Stimulated activated CD8-positive, alpha-beta memory T cell treated with anti-CD3 and anti-CD28 coated beads, Interleukin-4, amount 100 ng/mL, for 24 hours (primary cell): ENCODE measurements around the gene CSPG5.
A peak's percentile ranks its signal among the peaks of the same experiment; 100 is the strongest.

Experiments used
- DNase-seq: peaks from one replicate; pipeline ENCODE4 v3.0.0-alpha.2; 2020; ENCODE audit warnings: low read depth

The CSPG5 gene, protein sequence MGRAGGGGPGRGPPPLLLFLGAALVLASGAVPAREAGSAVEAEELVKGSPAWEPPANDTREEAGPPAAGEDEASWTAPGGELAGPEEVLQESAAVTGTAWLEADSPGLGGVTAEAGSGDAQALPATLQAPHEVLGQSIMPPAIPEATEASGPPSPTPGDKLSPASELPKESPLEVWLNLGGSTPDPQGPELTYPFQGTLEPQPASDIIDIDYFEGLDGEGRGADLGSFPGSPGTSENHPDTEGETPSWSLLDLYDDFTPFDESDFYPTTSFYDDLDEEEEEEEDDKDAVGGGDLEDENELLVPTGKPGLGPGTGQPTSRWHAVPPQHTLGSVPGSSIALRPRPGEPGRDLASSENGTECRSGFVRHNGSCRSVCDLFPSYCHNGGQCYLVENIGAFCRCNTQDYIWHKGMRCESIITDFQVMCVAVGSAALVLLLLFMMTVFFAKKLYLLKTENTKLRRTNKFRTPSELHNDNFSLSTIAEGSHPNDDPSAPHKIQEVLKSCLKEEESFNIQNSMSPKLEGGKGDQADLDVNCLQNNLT

DNA sequence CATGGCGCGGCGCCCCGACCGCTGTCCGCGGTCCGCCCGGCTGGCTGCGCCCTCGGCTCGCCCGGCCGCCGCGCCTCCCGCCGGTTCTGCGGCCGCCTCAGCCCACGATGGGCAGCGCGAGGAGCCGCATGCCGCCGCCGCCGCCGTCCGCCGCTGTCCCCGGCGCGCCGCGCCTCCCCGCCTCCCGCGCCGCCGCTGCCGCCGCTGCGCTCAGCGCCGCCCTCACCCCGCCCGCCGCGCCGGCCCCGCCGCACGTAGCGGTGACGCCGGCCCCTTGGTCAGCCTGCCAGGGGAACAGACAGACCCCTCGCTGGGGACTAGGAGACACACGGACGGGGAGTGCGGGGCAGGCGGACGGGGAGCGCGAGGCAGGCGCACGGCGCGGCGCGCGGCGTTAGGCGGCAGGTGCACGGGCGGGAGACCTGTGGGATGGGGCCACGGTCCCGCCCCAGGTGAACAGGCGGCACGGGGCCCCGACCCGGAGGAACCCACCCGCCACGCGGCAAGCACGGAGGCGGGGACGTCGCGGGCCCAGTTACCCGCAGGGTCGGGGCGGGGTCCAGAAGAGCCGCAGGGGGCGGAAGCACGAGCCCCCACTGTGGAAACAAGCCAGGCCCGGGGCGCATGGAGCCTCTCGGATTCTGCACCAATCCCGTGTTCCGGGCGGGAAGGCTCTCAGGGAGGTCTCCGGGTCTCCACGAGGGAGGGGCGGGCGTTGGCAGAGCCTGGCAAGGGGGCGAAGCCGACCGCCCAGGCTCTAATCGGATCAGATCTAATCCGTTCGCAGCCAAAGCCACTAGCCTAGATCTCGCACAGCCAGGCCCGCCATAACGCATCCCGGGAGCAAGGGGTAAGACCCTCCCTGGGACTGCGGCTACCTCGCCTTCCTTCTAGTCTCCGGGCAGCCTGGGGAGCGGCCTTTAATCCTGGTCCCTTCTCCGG is at the start of gene CSPG5:
Gene CSPG5 (minus strand): TSS at position 175 of the 942 bp plus-strand sequence. CDS start 172 bp downstream, at position 3.
- DNase-seq: peak; percentile 9

DNA sequence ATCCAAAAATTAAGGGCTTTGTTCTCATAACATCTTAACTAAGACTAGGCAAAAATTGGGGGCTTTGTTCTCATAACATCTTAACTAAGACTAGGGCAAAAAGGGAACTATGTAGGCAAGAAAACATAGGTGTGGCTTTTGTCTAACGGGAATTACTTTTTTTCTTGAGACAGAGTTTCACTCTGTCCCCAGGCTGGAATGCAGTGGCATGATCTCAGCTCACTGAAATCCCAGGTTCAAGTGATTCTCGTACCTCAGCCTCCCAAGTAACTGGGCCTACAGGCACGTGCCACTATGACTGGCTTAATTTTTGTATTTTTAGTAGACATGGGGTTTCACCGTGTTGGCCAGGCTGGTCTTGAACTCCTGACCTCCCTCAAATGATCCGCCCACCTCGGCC is 49.8 kb upstream of the CSPG5 start:
- no peak for DNase-seq

DNA sequence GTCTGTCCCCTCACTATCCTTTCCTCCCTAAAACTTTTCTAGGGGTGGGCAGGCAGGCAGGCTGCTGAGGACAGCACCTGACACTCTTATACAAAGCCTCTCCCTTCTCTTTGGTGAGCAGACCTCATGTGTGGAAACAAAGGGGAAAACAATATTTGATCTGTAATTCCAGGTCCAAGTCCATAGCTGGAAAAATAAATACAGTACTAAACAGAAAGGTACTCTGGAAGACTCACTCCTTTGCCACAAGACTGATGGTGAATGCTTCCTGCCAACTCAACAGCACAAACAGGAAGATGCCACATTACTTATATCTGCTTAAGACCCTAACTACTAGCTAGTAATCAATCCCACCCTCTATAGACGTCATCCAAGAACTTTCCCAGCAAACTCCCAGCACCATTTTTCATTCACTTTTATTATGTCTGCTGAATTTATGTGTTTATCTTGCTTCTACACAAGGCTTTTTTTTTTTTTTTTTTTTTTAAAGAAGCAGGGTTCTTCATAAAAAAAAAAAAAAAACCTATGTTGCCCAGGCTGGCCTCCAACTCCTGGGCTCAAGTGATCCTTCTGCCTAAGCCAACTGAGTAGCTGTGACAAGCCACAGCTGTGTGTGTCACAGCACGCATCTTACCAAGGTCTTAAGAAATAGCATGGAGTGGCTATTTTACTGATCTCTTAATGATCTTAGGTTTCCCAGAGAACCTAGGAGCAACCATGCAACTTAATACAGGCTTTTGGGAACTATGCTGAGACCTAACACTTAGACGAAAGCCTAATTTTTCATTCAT is 44.2 kb upstream of the CSPG5 start:
- DNase-seq: no peak

DNA sequence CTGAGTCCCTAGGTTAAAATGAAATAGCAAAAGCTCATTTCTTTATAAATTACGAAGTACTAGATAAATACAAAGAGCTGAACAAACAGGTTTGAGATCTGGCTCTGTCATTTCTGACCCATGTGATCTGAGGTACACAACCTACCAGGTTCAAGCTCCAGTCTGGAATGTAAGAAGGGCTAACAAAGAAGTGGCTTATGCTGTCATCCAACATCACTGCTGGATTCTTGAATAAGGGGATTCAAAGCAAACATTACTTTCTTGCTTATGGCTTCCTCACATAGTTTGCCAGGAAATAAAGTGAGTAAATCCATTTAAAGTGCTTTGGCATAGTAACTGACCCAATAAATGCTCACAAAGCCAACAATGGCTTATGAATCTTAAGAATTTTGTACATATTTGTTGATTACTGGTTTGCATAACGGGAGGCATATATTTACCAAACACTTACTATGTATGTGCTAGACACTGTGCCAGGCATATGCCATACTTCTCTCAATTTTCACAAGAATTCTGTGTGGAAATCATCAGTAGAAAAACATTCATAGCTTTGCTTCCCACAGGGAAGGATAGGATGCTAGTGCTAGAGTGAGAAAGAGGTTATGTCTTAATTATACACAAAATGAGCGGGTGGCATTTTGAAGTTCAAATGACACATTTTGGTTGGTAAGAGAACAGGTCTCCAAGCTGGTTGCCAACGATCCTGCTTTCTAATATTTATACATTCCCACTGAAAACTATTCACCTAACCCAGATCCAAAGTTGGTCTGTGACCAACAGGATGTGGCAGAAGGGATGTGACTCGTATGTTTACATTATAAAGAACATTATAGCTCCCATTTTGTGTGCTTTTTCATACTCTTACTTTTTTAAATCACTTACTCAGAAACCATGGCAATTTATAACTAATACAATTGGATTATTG is 38.7 kb upstream of the CSPG5 start:
- no peak for DNase-seq

DNA sequence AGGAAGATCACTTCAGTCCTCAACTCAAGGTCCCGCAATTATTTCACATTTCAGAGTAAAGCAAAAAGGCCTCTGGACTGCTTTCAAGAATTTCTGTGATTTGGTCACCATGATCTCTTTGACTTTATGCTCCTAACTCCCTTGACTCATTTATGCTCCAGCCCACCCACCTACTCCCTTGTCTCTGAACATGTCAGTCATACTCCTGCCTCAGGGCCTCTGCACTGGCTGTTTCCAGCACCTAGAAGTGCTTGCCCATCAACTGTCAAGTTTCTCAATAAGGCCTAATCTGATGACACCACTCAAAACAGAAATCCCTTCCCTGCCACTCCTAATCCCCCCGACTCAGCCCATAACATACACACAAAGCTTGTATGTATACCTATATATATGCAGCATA is 36.1 kb upstream of the CSPG5 start:
- no peak for DNase-seq

DNA sequence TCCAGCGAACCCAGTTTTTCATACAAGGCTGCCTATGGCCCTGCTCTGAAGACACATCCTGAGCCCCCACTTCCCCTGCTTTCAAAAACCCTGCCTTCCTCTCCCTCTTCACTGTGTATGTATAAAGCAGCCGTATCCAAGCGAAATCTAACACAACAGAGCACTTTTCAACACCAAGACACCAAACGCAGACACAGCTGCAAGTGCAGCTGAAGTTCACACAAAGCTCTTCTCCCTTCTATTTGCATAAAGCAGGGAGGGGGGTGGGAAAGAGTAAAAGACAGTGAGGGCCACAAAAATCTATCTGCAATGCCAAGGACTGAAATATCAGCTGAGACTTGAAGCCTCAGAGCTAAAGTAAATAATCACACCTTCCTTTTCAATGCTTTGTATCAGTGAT is 35.1 kb upstream of the CSPG5 start:
- no peak for DNase-seq

DNA sequence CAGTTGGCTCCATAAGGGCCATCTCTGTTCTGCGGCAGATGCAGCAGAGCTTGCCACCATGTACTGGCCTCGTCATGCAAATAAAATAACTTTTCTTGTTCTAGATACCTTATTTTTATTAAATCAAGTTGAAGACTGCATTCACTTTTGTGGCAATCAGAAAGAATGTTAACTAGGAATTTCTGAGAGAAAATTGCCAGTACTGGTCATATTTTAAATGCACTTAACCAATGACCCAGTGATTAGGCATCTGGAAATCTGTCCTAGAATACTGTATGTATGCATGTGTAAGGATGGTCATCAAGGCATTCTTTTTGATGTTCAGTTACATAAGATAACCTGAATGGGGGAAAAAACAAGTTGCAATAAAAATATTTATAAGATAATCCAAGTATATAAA is 34.2 kb upstream of the CSPG5 start:
- no peak for DNase-seq

DNA sequence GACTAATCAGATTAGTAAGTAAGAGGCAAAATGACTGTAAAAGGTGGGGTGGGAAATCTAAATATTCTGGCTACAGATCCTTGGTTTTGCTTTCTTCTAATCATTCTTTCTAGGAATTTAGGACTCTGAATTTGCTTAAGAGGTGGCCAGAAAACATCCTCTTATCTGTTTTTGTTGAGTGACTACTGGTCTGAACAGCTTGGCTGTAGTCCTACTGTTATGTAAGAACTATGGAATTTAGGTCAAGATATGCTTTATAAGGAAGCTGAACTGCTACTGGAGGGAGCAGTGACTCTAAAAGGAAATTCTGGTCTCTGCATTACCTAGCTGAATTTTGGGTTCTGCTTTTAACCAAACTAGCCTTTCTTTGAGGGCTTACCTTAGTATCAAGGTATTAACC is 33.5 kb upstream of the CSPG5 start:
- DNase-seq: no peak

DNA sequence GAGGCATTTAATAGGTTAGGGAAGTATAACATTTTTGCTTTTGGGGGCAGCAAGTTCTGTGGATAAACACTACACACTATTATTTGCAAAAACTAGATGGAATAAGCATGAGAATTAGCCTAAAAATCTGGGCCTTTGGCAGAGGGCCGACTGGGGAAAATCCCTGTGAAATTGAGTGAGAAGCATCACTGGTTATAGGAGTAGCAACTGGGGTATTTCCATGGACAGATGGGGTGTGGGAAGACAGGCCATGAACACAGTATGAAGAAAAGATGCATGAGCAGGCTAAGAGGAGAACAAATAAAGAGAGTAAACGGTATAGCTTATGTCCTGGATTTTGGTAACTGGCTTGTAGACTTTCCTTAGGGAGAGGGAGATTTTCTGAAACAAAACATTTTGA is 32.9 kb upstream of the CSPG5 start:
- DNase-seq: no peak

DNA sequence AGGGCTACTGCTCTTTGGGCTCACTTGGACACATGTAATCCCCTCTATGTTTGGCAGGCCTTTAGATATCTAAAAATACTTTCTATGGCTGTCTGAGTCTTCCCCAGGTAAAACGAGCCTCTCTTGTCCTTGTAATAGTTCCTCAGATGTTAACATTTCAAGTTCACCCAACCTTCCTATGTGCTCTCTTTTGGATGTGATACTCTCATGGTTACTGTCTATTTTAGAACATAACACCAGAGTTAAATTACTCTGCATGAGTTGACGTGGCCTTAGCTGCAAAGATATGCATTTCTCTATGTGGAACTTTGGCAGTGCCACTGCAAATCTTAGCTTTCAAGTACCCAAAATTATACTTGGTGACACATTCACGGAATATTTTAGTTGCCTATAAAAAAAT is 31.9 kb upstream of the CSPG5 start:
- no peak for DNase-seq

DNA sequence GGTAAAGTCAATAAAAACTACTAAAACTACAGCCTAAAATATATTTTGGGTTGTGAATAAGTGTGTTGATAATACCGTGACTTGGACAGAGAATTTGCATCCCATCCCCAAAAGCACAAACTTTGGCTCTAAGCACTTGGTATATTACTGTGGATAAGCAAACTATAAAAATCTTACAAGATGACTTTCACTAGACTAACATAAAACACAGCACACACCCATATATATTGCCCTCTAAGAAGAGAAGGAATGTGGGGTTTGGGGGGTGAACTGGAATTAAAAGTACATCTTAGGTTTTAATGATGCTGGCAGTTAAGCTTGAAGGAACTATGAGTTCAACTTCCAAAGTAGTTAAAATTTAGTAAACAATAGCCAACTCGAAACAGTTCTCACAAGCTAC is 28.7 kb upstream of the CSPG5 start:
- no peak for DNase-seq

DNA sequence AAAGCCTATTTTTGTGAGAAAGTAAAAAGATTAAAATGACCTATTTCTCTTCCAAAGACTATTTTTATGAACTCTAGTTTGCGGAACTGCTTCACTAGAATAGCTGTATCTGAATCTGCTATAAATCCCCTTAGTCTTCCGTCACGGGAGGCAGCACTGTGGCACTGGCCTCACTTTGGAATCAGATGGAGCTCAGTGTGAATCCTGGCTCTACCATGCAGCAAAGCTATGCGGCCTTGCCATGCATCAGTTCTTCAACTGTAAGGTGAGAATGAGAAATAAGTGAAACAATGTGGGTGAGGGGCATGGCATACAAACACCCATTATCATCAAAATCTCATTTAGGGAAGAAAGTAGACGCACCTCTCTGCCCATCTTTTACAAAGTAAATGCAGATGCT is 27.5 kb upstream of the CSPG5 start:
- no peak for DNase-seq

DNA sequence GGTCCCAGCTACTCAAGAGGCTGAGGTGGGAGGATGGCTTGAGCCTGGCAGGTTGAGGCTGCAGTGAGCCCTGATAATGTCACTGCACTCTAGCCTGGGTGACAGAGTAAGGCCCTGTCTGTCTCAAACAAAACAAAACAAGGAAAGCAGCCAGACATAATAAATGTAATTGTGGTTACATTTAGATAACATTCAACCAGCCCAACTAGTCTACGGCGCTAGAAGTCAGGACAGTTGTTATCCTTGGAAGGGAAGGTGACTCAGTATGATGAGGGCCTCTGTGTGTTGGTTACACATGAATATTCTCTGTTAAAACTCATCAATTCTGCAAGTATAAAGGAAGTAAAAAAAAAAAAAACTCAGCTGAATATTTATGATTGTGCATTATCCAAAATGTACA is 27.0 kb upstream of the CSPG5 start:
- DNase-seq: no peak

DNA sequence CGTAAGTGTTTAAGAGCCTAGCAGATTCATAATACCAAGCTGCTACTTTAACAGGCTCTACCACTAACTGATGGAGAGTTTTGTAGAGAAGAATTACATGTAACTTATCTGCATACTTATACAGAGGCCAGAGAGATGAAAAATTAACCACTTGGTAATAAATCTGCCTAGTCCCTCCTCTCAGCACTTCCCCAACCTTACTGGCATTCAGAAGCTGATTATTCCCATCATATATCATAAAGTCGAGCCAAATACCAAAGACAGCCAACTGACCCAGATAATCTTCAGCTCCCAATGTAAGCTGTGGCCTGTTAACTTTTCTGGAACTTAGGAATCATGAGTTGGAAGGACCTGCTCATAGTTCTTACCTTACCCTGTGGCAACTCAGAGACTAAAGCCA is 25.5 kb upstream of the CSPG5 start:
- DNase-seq: no peak

DNA sequence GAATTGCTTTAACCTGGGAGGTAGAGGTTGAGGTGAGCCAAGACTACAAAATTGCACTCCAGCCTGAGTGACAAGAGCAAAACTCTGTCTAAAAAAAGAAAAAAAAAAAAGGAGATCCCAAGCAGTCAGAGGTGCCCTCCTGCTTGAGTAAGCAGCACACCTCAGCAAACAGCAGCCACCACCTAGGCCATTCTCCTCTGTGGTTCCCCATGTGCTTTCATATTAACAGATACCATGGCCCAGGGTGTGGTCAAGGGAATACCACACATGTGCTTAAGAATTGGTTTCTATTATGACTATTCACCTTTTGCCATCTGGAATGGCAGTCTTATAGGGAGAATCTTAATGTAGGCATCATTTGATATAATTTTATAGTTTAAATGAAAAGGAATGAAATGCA is 24.7 kb upstream of the CSPG5 start:
- DNase-seq: no peak

DNA sequence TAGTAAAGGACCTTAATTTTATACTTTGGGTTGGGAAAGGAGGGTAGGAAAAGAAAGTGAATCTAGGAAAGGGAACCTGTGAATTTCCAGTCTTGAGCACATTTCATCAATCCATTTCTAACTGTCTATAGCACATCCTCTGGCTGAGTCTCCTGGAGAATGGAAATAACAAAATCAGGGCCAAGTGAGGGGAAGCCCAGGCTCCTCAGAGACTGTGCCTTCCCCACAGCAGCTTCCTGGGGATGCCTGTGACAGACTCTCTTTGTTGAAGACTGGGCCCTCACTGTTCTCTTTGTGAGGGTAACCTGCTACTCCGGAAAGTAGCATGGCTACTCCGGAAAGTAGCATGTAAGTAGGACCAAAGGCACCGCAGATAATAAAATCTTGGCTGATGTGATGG is 22.6 kb upstream of the CSPG5 start:
- DNase-seq: no peak

DNA sequence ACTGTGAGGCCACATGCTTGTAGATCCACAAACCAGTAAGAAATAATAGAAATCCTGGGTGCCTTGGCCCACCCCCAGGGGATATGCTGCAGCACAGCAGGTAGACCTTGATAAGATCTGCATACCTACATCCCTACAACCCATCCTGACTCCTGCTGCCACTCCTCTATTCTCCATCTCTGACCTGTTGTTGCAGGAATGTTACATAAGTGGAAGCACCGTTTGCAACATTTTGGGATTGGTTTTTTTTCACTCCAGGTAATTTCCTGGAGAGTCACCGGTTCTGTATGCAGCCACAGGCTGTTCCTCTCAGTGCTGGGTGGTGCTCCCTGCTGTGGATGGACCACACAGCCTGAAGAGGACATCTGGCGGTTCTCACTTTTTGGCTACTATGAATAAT is 16.1 kb upstream of the CSPG5 start:
- no peak for DNase-seq

DNA sequence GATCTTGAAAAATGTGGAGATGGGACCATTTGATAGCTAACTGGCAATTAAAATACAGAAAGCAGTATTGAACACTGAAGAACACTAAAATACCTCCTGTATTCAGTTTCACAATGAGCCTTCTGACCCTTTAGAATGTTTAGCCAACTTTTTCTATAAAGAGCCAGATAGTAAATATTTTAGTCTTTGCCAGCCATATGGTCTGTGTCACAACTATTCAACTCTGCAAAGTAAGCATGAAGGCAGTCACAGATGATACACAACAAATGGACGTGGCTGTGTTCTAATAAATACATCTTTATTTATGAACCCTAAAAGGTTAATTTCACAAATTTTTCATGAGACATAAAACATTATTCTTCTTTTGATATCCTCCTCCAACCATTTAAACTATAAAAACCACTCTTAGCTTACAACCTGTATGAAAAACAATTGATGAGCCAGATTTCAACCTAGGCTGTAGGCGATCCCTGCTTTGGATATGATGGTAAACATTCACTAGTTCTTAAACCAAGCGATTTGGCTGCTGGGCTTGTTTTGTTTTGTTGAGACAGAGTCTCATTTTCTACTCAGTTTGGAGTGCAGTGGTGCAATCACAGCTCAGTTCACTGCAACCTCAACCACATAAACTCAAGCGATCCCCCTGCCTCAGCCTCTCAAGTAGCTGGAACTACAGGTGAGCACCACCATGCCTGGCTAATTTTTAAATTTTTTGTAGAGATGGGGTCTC is 13.6 kb upstream of the CSPG5 start:
- no peak for DNase-seq

DNA sequence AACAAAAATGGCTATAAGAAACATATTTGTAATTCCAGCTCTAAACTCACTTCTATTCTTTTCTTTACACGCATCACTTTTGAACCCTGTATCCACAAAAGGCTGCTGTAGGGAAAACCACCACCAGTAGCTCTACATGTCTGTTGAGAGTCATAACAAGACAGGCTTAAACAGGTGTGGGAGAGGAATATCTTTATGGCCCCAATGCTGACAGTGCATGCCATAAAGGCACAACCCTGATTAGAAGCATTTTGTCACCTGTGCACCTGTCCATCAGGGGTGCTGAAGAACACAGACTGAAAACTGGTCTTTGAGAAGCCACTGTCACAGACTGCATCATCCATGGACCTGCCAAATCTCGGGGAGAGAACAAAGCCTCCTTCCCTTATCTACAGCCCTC is 11.6 kb upstream of the CSPG5 start:
- no peak for DNase-seq

DNA sequence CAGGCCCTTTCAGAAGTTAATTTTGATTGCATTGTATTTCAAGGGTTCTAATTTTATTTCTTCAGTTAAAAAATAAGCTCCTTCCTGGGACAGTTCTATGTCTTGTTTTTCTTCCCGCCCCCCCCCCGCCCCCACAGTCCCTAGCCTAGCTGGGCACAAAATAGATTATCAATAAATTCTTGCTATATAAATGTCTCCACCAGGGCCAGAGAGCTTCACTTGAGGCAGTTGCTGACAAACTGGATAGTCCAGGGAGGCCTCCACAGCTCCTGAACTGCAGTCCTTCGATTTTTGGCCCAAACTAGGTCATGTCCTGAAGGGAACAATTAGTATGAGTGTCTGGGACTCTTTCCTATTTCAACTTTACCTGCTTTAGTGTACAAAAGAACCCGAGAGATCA is 9.9 kb upstream of the CSPG5 start:
- DNase-seq: no peak
